GM19238 (cell line): ENCODE results near the gene TEAD4.

Experiments
- DNase-seq: peaks from one replicate; pipeline ENCODE4 v3.0.0; 2011; ENCODE audit warnings: low spot score; ENCODE audit not compliant: insufficient read length

Gene TEAD4

GRCh38 chr12:3000548-3001275, 41.5 kb downstream of the TEAD4 start:
- DNase-seq: no peak

- no peak for DNase-seq
These were observed 43.4 kb downstream of the TEAD4 start for GRCh38 chr12:3002646-3003045.

GRCh38 chr12:3003357-3003992, 44.3 kb downstream of the TEAD4 start:
- DNase-seq: no peak

- DNase-seq: no peak
These were observed 45.7 kb downstream of the TEAD4 start for GRCh38 chr12:3004655-3005565.

- DNase-seq: no peak
These were observed 46.5 kb downstream of the TEAD4 start for GRCh38 chr12:3005736-3006135.

GRCh38 chr12:3009780-3010179, 50.6 kb downstream of the TEAD4 start:
- DNase-seq: no peak

GRCh38 chr12:3010214-3010930, 51.2 kb downstream of the TEAD4 start:
- no peak for DNase-seq

GRCh38 chr12:3012786-3013185, 53.6 kb downstream of the TEAD4 start:
- no peak for DNase-seq

- DNase-seq: no peak
These were observed 55.4 kb downstream of the TEAD4 start for GRCh38 chr12:3014641-3015040.

- no peak for DNase-seq
These were observed 56.2 kb downstream of the TEAD4 start for GRCh38 chr12:3015356-3015755.

- DNase-seq: no peak
These were observed 57.0 kb downstream of the TEAD4 start for GRCh38 chr12:3016191-3016590.

- DNase-seq: no peak
These were observed 58.1 kb downstream of the TEAD4 start for GRCh38 chr12:3017281-3017680.

- no peak for DNase-seq
These were observed 59.2 kb downstream of the TEAD4 start for GRCh38 chr12:3018284-3019004.

GRCh38 chr12:3019005-3019680, 59.9 kb downstream of the TEAD4 start:
- no peak for DNase-seq

GRCh38 chr12:3020399-3020798, 61.2 kb downstream of the TEAD4 start:
- no peak for DNase-seq

- DNase-seq: no peak
These were observed 61.7 kb downstream of the TEAD4 start for GRCh38 chr12:3020850-3021435.

- DNase-seq: no peak
These were observed 63.2 kb downstream of the TEAD4 start for GRCh38 chr12:3022411-3022810.

GRCh38 chr12:3022961-3023360, 63.8 kb downstream of the TEAD4 start:
- DNase-seq: no peak

- DNase-seq: no peak
These were observed 68.9 kb downstream of the TEAD4 start for GRCh38 chr12:3028108-3028507.
